Hindlimb muscle (tissue), 1 donor: ENCODE data around the gene ALPI. TPM values are rescaled to one million over a fixed set of nuclear protein-coding genes. Genes with fewer than 3 reads are reported as not detected.

Experiments used
- DNase-seq: peaks from one replicate; pipeline ENCODE4 v3.0.0-alpha.2; 2013
- polyA plus RNA-seq: library from polyadenylated mRNA; unstranded; fragments of 120-200 nt; gene quantifications from one replicate; pipeline ENCODE4 v1.2.1, GENCODE V29; 2013; ENCODE audit not compliant: insufficient read length

Gene ALPI
- polyA plus RNA-seq, 1 donor = not detected

- DNase-seq = no peak
These were observed 30.0 kb downstream of the ALPI start for GRCh38 chr2:232485757-232486557.

- no peak for DNase-seq
These were observed 30.8 kb downstream of the ALPI start for GRCh38 chr2:232486558-232487384.

- no peak for DNase-seq
These were observed 31.6 kb downstream of the ALPI start, which contains the start of gene ECEL1 for GRCh38 chr2:232487385-232488096. Gene ECEL1 (minus strand): TSS chr2:232487834. CDS start chr2:232486653, 1,181 bp downstream.

- DNase-seq = no peak
These were observed 32.3 kb downstream of the ALPI start for GRCh38 chr2:232488097-232488711.

- no peak for DNase-seq
These were observed 32.9 kb downstream of the ALPI start for GRCh38 chr2:232488721-232489300.

GRCh38 chr2:232489516-232490220, 33.7 kb downstream of the ALPI start:
- no peak for DNase-seq

GRCh38 chr2:232490221-232491138, 34.5 kb downstream of the ALPI start:
- no peak for DNase-seq

GRCh38 chr2:232491139-232491780, 35.3 kb downstream of the ALPI start:
- DNase-seq = no peak

- no peak for DNase-seq
These were observed 36.4 kb downstream of the ALPI start for GRCh38 chr2:232492236-232492848.

- DNase-seq = no peak
These were observed 37.2 kb downstream of the ALPI start for GRCh38 chr2:232492963-232493700.

GRCh38 chr2:232493701-232494474, 37.9 kb downstream of the ALPI start:
- no peak for DNase-seq

- no peak for DNase-seq
These were observed 38.6 kb downstream of the ALPI start for GRCh38 chr2:232494542-232494941.

GRCh38 chr2:232495292-232495691, 39.3 kb downstream of the ALPI start:
- DNase-seq = no peak

- DNase-seq = no peak
These were observed 40.7 kb downstream of the ALPI start for GRCh38 chr2:232496501-232497270.

- DNase-seq = no peak
These were observed 41.4 kb downstream of the ALPI start for GRCh38 chr2:232497348-232497747.

- DNase-seq = no peak
These were observed 42.5 kb downstream of the ALPI start for GRCh38 chr2:232498452-232498851.

- no peak for DNase-seq
These were observed 45.4 kb downstream of the ALPI start for GRCh38 chr2:232501331-232501771.
